OCI-LY7 (cell line): ENCODE measurements around the gene BARX1. TPM values are rescaled to one million over a fixed set of nuclear protein-coding genes. Genes with fewer than 3 reads are reported as not detected.

Source experiments
- BruUV-seq: library from RNA; stranded (reverse); fragments of 400-500 nt; replicated peaks from 2 replicates; lab custom pipeline; 2021; lab: Mats Ljungman, UMichigan
- CTCF ChIA-PET: fragments of 300-600 bp; sonication (Branson Sonifier 250); formaldehyde crosslinking; loops from one replicate; lab custom pipeline; 2022; ENCODE audit warnings: antibody characterized with exemption; ENCODE audit not compliant: unreplicated experiment; lab: Charles Lee
- POLR2A ChIA-PET: fragments of 300-600 bp; sonication (Branson Sonifier 250); formaldehyde crosslinking; loops from one replicate; lab custom pipeline; 2022; ENCODE audit warnings: antibody characterized with exemption; lab: Charles Lee
- DNase-seq: peaks from one replicate; pipeline ENCODE4 v3.0.0-alpha.2; 2015; ENCODE audit warnings: low spot score
- H2AFZ ChIP-seq: fragments of 200-600 bp; sonication (generic), shearing (Covaris generic); 2 replicates; pipeline ENCODE4 v1.6.1; 2014; ENCODE audit warnings: mild to moderate bottlenecking, antibody characterized with exemption, low read length, moderate library complexity
- H3K27ac ChIP-seq: fragments of 200-600 bp; sonication (generic); 2 replicates; pipeline ENCODE4 v1.5.1; 2014; ENCODE audit warnings: mixed run types, low read depth, mild to moderate bottlenecking, moderate library complexity, low read length, inconsistent platforms; ENCODE audit not compliant: poor library complexity, severe bottlenecking
- H3K36me3 ChIP-seq: fragments of 200-600 bp; sonication (generic); 2 replicates; pipeline ENCODE4 v1.6.1; 2014; ENCODE audit warnings: mild to moderate bottlenecking, antibody characterized with exemption, low read length, moderate library complexity, mixed read lengths; ENCODE audit not compliant: insufficient read depth
- H3K4me1 ChIP-seq: fragments of 200-600 bp; sonication (generic); 2 replicates; pipeline ENCODE4 v1.5.1; 2014; ENCODE audit warnings: mild to moderate bottlenecking, low read length; ENCODE audit not compliant: insufficient read depth, poor library complexity, severe bottlenecking
- H3K4me2 ChIP-seq: fragments of 200-600 bp; sonication (generic); 2 replicates; pipeline ENCODE4 v1.6.1; 2014; ENCODE audit warnings: mild to moderate bottlenecking, low read length
- H3K4me3 ChIP-seq: fragments of 200-600 bp; sonication (generic); 2 replicates; pipeline ENCODE4 v1.5.1; 2014; ENCODE audit warnings: mild to moderate bottlenecking, low read depth, low read length; ENCODE audit not compliant: poor library complexity, severe bottlenecking
- H3K79me2 ChIP-seq: fragments of 200-600 bp; sonication (generic); 2 replicates; pipeline ENCODE4 v1.6.1; 2016; ENCODE audit warnings: low read depth, mild to moderate bottlenecking, low read length, moderate library complexity, mixed read lengths; ENCODE audit not compliant: insufficient read depth
- H3K9me2 ChIP-seq: fragments of 200-600 bp; sonication (generic); 2 replicates; pipeline ENCODE4 v1.6.1; 2016; ENCODE audit warnings: mild to moderate bottlenecking, low read length, mixed read lengths; ENCODE audit not compliant: insufficient read depth
- H3K9me3 ChIP-seq: fragments of 200-600 bp; sonication (generic); 2 replicates; pipeline ENCODE4 v1.6.1; 2014; ENCODE audit warnings: mild to moderate bottlenecking, mixed run types, low read length, mixed read lengths
- H4K20me1 ChIP-seq: fragments of 200-600 bp; sonication (generic); 2 replicates; pipeline ENCODE4 v1.6.1; 2014; ENCODE audit warnings: mild to moderate bottlenecking, antibody characterized with exemption, low read length, moderate library complexity, mixed read lengths; ENCODE audit not compliant: insufficient read depth
- EZH2phosphoT487 ChIP-seq: fragments of 200-600 bp; sonication (generic); IDR thresholded peaks from 2 replicates; pipeline ENCODE4 v1.6.1; 2018; ENCODE audit warnings: low read depth, borderline replicate concordance, mild to moderate bottlenecking, mixed run types, antibody characterized with exemption, low read length, moderate library complexity, mixed read lengths
- intact Hi-C: fragments of 100-400 bp; cut with micrococcal nuclease; formaldehyde crosslinking; loops from one replicate; pipeline ENCODE4 v1.10.0; 2022; ENCODE audit not compliant: unreplicated experiment
- total RNA-seq, 2 experiments: library from RNA; depleted of rRNA in 1 of 2; stranded (reverse); fragments of >200 nt in 1 of 2; shearing (Covaris generic) in 1 of 2; gene quantifications; 2 replicates each; pipeline ENCODE4 v1.2.3, GENCODE V29; 2014 to 2022
- TF ChIP-seq, protein P1 (sequence below): fragments of 200-600 bp; sonication (generic); conservative IDR thresholded peaks from 2 replicates; pipeline ENCODE4 v1.5.1; 2014; ENCODE audit warnings: mild to moderate bottlenecking, antibody characterized with exemption, low read length, moderate library complexity, mixed read lengths

The BARX1 gene
- total RNA-seq, 2 experiments from 2014 or later = not detected

DNA sequence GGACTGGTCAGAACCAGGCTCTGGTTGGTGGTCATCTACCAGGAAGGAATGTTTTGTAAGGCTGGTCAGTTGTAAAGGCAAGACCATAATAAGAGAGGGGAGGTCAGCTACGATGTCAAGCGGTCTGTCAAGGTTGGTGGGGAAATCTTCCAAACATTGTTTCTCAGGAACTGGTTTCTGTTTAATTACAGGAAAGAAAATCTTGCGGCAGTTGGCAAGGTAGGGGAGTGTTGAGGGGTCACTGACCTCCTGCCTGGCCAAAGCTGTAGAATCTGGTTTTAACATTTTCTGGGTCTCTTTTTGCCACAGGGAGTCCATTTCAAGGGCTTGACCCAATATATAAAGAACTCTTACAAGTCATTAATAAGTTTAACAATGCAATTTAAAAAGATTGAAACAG is 39.0 kb upstream of the BARX1 start:
- Histone ChIP-seq H4K20me1 (no peaks in the 10 kb centered on the region), H3K4me2 (no peak overlapping the region), H3K27ac (no peak overlapping the region), H3K9me3 (peaks cover 7% of the 10 kb centered on the region; the same call in 1 of the 2 replicates), H3K4me1 (no peaks in the 10 kb centered on the region), H2AFZ (no peak overlapping the region), H3K79me2 (no peaks in the 10 kb centered on the region), H3K36me3 (no peaks in the 10 kb centered on the region), H3K4me3 (no peak overlapping the region), H3K9me2 (no peaks in the 10 kb centered on the region)
- TF ChIP-seq, protein P1, sequence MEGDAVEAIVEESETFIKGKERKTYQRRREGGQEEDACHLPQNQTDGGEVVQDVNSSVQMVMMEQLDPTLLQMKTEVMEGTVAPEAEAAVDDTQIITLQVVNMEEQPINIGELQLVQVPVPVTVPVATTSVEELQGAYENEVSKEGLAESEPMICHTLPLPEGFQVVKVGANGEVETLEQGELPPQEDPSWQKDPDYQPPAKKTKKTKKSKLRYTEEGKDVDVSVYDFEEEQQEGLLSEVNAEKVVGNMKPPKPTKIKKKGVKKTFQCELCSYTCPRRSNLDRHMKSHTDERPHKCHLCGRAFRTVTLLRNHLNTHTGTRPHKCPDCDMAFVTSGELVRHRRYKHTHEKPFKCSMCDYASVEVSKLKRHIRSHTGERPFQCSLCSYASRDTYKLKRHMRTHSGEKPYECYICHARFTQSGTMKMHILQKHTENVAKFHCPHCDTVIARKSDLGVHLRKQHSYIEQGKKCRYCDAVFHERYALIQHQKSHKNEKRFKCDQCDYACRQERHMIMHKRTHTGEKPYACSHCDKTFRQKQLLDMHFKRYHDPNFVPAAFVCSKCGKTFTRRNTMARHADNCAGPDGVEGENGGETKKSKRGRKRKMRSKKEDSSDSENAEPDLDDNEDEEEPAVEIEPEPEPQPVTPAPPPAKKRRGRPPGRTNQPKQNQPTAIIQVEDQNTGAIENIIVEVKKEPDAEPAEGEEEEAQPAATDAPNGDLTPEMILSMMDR = no peak
- TF ChIP-seq EZH2phosphoT487 = no peak
- DNase-seq = no peak
- BruUV-seq = no TSS peak
- intact Hi-C loops = no loop called here
- CTCF ChIA-PET = no interaction called here
- POLR2A ChIA-PET = interaction anchor here (0.5 kb wide), 1 partner anchor 176 kb away, joined by 5 read pairs; no protein-coding TSS in a partner anchor

- BruUV-seq = no TSS peak
- CTCF ChIA-PET = no interaction called here
- intact Hi-C loops = no loop called here
- no peak overlapping the region for H3K4me2 ChIP-seq
- H3K79me2 ChIP-seq = no peaks in the 10 kb centered on the region
- TF ChIP-seq, protein P1 = no peak
- TF ChIP-seq EZH2phosphoT487 = no peak
- POLR2A ChIA-PET = no interaction called here
- no peaks in the 10 kb centered on the region for H3K36me3 ChIP-seq
- H3K9me3 ChIP-seq = peaks cover 7% of the 10 kb centered on the region; the same call in 1 of the 2 replicates
- H4K20me1 ChIP-seq = no peaks in the 10 kb centered on the region
- H3K27ac ChIP-seq = no peak overlapping the region
- no peak for DNase-seq
- H3K9me2 ChIP-seq = no peaks in the 10 kb centered on the region
- no peak overlapping the region for H2AFZ ChIP-seq
- H3K4me1 ChIP-seq = no peaks in the 10 kb centered on the region
- H3K4me3 ChIP-seq = no peak overlapping the region
These were observed 37.7 kb upstream of the BARX1 start for GRCh38 chr9:93992830-93993229.

- no peaks in the 10 kb centered on the region for H3K79me2 ChIP-seq
- intact Hi-C loops = no loop called here
- CTCF ChIA-PET = no interaction called here
- peaks cover 7% of the 10 kb centered on the region; the same call in 1 of the 2 replicates for H3K9me3 ChIP-seq
- H3K4me3 ChIP-seq = no peak overlapping the region
- H3K4me2 ChIP-seq = no peak overlapping the region
- H3K36me3 ChIP-seq = no peaks in the 10 kb centered on the region
- no peak overlapping the region for H2AFZ ChIP-seq
- H3K9me2 ChIP-seq = no peaks in the 10 kb centered on the region
- no peak overlapping the region for H3K27ac ChIP-seq
- POLR2A ChIA-PET = no interaction called here
- DNase-seq = no peak
- no peaks in the 10 kb centered on the region for H4K20me1 ChIP-seq
- no TSS peak for BruUV-seq
- H3K4me1 ChIP-seq = no peaks in the 10 kb centered on the region
- TF ChIP-seq, protein P1 = no peak
- no peak for TF ChIP-seq EZH2phosphoT487
These were observed 35.3 kb upstream of the BARX1 start for GRCh38 chr9:93990448-93990847.
